HG03097 (cell line): ENCODE results near the gene SIGMAR1.
A peak's percentile ranks its signal among the peaks of the same experiment; 100 is the strongest.

ENCODE experiments used
- ATAC-seq: cut with Tn5 transposase; IDR thresholded peaks from one replicate; pipeline ENCODE4 v1.9.1; 2021; ENCODE audit not compliant: unreplicated experiment, low FRiP score

SIGMAR1 gene

DNA sequence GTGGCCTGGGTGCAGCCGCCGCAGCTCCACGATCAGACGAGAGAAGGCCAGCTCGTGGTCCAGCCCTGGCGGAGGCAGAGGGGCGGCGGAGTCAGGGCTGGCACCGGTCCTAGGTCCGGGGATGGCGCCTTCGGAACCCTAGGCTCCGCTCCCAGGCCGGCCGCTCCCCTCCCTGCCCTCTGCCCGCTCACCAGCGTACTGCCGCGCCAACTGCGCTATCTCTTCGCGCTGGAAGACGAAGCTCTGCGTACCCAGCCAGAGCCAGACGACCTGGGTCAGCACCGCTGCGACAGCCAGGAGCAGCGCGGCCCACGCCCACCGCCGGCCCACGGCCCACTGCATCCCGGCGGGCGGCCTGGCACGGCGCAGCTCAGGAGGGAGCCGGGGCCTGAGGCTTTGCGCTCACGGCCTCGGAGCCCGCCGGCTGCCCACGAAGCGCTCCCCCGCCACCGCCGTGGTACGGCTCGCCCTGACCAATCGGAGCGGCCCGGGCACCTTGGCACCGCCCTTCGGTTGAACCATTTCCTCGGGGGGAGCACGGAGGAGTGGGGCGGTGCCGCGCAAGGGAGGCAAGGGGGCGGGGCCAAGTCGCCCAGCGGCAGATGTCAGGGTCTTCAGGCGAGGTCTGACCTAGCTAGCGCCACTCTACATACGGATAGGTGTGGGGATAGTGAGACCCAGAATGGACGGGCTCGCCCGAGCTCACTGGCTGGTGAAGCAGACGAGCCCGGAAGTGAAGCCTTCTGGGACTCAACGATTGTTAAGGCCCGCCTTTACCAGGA, at the start of gene SIGMAR1:
Gene SIGMAR1, minus strand, starts transcription at position 432 of the 782 bp plus-strand sequence. Its CDS starts 90 bp downstream, at position 342.
- ATAC-seq = peak; percentile 85

GRCh38 chr9:34686732-34687131, 49.1 kb upstream of the SIGMAR1 start:
- ATAC-seq = no peak

- ATAC-seq = no peak
These were observed 48.6 kb upstream of the SIGMAR1 start for GRCh38 chr9:34686231-34686630.

GRCh38 chr9:34685591-34685990, 48.0 kb upstream of the SIGMAR1 start:
- no peak for ATAC-seq

GRCh38 chr9:34684816-34685215, 47.2 kb upstream of the SIGMAR1 start:
- ATAC-seq = no peak

DNA sequence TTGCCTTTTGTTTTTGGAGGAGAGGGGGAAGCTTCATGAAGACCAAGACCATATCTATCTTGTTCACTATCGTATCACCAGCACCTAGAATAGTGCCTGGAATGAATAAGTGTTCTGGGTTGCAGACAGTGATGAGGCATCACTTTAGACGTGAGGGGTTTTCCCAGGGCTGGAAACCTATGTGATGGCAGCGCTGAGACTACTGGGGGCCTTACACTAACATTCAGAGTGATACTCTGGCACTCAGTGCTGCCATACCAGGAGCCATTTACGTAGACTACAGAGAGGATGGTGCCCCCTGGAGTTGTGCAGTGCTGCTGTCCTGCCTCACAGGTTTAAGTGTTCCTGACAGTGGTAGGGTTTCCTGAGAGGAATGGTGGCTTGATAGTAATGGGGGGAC, 46.6 kb upstream of the SIGMAR1 start:
- ATAC-seq = no peak

DNA sequence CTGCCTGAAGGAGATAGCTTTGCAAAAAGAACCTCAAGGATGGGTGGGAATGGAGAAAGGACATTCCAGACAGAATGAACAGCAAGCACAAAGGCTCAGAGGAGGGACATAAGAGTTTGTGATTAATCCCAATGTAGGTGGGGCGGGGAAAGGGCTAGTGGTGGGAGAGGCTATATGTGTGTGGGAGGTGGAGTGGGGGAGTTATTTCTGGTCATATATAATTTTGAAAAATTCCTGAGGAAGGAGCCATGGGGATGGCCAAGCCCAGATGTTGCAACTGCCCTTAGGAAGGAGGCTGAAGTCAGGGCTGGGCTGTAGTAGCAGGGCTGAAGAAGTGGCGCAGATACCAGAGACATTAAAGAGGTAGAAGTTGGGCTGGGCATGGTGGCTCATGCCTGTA, 38.3 kb upstream of the SIGMAR1 start:
- ATAC-seq = no peak

GRCh38 chr9:34675048-34675714, 37.6 kb upstream of the SIGMAR1 start:
- no peak for ATAC-seq

GRCh38 chr9:34674440-34674839, 36.9 kb upstream of the SIGMAR1 start:
- ATAC-seq = no peak

DNA sequence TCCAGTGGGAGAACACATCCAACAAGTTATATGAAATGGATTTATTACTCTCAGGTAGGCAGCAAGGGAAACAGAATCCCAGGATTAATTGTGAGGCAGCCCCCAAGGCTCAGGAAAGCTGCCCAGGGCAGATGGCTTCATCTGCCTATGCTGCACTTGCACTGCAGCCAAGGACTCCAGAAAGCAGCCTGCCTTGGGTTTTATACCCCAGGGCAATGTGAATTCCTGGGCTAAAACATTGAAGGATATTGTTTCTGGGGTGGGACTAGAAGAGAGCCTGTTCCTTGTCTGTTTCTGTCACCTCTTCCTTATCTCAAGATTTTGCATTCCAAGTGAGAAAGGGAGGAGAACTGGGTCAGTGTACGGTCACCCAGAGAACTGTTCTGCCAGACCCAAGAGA, 33.7 kb upstream of the SIGMAR1 start:
- no peak for ATAC-seq

- no peak for ATAC-seq
These were observed 32.4 kb upstream of the SIGMAR1 start for GRCh38 chr9:34669809-34670562.

DNA sequence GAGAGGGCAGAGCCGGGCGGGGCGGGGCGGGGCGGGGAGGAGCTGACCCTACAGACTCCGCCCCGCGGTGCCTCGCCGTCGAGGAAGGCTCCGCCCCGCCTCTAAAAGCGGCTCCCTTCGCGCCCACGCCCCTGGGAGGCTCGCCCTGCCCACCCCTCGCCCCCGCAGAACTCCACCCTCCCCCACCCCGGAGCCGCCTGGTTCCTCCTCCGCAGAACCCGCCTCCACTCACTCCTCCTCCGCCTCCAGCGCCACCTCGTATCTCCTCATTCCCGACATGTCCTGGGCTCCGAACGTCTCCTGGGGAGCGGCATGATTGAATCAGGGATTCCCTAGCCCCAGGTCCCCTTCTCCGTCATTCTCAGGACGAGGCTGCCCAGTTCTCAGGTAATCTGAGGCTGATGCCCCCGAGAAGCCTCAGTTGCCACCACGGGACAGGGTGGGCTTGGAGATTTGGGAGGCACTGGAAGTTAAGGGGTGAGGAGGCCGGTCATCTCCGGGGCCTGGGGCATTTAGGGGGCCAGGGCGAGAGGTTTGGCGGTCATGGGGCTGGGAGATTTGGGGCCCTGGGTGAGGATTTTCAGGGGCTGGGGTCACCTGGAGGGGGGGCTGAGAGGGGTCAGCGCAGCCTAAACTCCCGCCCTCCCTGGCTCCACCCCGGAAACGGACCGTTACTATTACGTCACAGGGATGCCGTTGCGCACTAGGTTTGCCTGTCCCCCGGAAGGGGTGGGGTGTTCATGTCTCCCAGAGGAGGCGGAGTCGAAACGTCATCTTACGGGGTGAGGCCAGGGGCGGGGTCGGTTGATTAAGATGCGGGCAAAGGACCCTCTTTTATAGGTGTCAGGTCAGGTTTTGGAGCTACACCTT, 28.0 kb upstream of the SIGMAR1 start:
- ATAC-seq = peak; percentile 61

- peak; percentile 29 for ATAC-seq
These were observed 27.4 kb upstream of the SIGMAR1 start for GRCh38 chr9:34665067-34665380.

DNA sequence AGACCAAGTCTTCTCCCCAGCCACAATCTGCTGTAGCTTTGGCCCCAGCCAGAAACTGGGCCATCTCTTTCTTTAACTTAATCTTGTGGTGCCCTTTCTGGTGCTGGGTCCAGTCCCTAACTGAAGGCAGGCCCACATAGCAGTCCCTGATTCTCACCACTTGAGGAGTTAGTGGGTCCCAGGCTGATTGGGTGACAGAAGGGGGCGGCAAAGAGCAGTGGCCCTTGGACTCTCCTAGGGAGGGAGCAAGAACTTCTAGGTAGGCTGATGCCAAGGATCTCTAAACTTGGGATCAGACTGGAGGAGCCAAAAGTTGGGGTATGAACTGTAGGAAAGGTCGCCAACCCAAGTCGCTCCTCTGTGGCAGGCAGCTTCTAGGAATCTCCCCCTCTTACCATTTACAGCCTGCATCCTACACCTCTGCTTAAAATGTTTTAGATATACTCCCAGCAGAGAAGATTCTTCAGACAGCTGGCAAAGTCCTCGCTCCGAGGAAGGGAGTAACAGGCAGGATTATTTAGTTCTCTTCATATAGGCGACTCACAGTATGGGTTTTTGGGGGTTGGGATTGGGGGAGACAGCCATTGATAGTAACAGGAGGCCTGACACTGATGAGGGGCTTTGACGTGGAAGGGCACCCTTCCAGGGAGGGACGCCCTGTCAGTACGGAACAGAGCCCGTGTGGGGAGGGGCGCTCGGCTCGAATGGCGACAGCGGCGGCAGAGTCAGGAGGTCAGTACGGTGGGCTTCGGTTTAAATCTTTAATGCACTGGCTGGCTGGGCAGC, 26.9 kb upstream of the SIGMAR1 start:
- no peak for ATAC-seq

DNA sequence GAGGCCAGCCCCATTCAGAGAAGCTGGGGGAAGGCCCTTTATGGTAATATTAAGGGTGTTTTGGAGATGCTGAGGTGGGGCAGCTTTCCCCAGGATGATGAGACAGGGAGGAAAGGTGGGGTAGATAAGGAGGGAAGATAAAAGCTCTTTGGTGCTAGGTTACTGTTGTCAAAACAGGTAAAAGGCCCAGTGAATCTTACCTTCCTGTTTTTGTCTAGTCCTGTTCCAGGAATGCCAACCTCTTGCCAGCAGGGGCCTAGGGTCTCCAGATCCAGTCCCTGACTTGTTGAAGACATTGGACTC, 25.7 kb upstream of the SIGMAR1 start:
- no peak for ATAC-seq

GRCh38 chr9:34662526-34663302, 25.1 kb upstream of the SIGMAR1 start, which contains the start of gene CCL27:
TSS of gene CCL27 (minus strand) at chr9:34662657. CDS start at chr9:34662633, 24 bp downstream.
- ATAC-seq = no peak

- ATAC-seq = no peak
These were observed 22.1 kb upstream of the SIGMAR1 start for GRCh38 chr9:34659592-34660253.

DNA sequence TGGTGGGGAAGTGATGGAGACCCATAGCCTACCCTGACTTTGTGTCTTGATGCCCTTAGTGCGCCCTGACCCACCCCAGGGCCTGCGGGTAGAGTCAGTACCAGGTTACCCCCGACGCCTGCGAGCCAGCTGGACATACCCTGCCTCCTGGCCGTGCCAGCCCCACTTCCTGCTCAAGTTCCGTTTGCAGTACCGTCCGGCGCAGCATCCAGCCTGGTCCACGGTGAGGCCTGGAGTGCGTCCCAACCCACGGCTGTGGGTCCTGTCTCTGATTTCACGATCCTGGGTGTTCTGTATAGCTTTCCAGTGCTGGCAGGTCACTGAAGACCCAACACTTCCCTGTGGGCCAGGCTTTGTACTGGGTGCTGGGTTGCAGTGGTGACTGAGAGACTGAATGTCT, 20.9 kb upstream of the SIGMAR1 start:
- ATAC-seq = no peak

GRCh38 chr9:34656992-34657391, 19.4 kb upstream of the SIGMAR1 start:
- ATAC-seq = no peak
